Activated T-cell treated with anti-CD3 and anti-CD28 coated beads, Interleukin-2, amount 50 U/mL, for 24 hours (primary cell): ENCODE measurements around the gene FILIP1.

ENCODE experiments used
- DNase-seq: peaks from one replicate; pipeline ENCODE4 v3.0.0-alpha.2; 2020
- H3K27ac Mint-ChIP-seq: 2 replicates; pipeline ENCODE4 v1.8.0; 2020; ENCODE audit warnings: mild to moderate bottlenecking, mixed read lengths
- H3K27me3 Mint-ChIP-seq: 2 replicates; pipeline ENCODE4 v1.8.0; 2020; ENCODE audit warnings: mixed read lengths
- H3K36me3 Mint-ChIP-seq: 2 replicates; pipeline ENCODE4 v1.8.0; 2020; ENCODE audit warnings: low read depth, mixed read lengths
- H3K4me1 Mint-ChIP-seq: 2 replicates; pipeline ENCODE4 v1.8.0; 2020; ENCODE audit warnings: low read depth, mixed read lengths
- H3K4me3 Mint-ChIP-seq: 2 replicates; pipeline ENCODE4 v1.8.0; 2020; ENCODE audit warnings: mild to moderate bottlenecking, moderate library complexity, mixed read lengths
- H3K9me3 Mint-ChIP-seq: 2 replicates; pipeline ENCODE4 v1.8.0; 2020; ENCODE audit warnings: mixed read lengths

FILIP1 gene

DNA sequence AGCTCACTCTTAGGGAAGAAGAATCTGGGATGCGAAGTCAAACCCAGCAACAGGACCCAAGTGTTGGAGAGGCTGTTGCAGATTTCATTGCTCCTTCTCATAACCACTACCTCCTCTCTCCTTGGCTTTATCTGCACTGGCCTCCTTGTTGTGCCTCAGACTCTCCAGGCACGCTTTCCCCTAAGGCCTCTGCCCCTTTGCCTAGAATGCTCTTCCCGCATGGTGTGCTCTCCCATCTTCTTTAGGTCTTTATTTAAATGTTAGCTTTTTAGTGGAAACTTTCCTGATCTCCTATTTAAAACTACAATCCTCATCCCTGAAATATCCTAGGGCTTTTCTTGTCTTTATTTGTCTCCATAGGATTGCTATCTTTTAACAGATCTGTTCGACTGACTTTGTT lies 114.1 kb downstream of the FILIP1 start:
- H3K27me3 Mint-ChIP-seq, result peaks cover 5% of the 10 kb centered on the region
- H3K4me1 Mint-ChIP-seq, result no peaks in the 10 kb centered on the region
- no peaks in the 10 kb centered on the region for H3K36me3 Mint-ChIP-seq
- no peak overlapping the region for H3K4me3 Mint-ChIP-seq
- DNase-seq, result no peak
- H3K27ac Mint-ChIP-seq, result no peak overlapping the region
- no peaks in the 10 kb centered on the region for H3K9me3 Mint-ChIP-seq

DNA sequence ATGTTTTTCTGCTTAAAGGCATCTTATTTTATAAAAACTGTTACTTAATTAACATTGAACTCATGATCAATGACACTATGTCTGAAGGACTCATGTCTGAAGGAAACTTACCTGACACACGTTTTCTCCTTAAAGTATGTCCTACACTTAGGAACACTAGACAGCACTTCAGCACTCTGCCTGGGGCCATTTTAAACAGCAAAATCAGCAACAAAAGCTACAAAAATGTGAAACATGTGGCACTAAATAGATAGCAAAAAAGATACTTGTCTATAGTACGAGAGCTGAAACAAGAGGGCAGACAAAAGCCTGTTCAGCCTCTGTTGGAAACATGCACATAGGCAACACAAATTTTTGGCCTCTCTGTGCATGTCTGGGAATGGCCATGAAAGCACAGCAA lies 115.5 kb downstream of the FILIP1 start:
- Mint-ChIP-seq H3K4me1 (no peaks in the 10 kb centered on the region), H3K9me3 (no peaks in the 10 kb centered on the region), H3K27ac (no peak overlapping the region), H3K4me3 (no peak overlapping the region), H3K36me3 (no peaks in the 10 kb centered on the region), H3K27me3 (peaks cover 5% of the 10 kb centered on the region)
- no peak for DNase-seq

DNA sequence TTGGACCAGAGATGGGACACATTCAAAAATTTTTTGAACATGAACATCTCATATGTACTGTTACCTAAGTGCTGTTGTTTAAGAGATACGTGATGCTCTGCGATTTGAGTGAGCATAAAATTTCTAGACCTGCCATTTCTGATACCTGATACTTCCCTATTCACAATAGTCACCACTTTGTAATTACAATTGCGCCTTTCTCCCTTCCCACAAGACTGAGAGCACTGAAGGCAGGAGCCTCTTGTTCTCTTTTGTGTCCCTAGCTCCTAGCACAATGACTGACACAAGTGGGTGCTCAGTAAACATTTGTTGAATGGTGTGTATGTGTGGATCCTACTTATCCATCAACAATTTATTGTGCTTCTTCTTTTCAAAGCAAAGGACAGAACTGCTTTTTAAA lies 116.2 kb downstream of the FILIP1 start:
- no peak overlapping the region for H3K4me3 Mint-ChIP-seq
- no peaks in the 10 kb centered on the region for H3K4me1 Mint-ChIP-seq
- peaks cover 5% of the 10 kb centered on the region for H3K27me3 Mint-ChIP-seq
- no peak for DNase-seq
- H3K36me3 Mint-ChIP-seq, result no peaks in the 10 kb centered on the region
- H3K27ac Mint-ChIP-seq, result no peak overlapping the region
- no peaks in the 10 kb centered on the region for H3K9me3 Mint-ChIP-seq

DNA sequence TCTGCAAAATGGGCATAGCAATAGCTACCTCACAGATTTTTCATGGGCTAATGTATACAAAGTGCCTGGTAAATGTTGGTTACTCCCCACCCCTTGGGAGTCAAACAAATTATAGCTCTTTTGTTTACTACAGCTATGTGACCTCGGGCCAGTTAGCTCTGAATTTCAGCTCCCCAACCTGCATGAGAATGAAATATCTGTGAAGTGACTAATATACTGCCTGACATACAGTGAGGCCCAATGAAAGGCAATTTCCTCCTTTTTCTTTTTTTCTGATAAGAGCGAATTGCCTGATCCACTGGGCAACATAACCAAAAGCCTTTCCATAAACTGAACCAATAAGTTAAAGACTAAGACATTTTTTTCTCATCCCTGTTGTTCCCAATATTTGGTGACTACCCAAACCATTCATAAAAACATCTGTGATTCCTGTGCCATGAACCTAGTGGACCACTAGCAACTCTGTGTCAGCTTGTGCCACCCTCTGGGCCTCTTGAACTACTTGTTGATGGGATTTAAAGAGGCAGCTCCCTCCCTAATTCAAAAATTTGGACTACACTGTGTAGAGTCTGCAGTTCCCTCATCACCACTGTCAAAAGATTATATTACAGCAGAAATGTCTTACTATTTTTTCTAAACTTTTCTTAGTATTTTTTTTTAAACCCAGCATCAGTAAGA lies 117.1 kb downstream of the FILIP1 start:
- Mint-ChIP-seq H3K4me1 (no peaks in the 10 kb centered on the region), H3K9me3 (no peaks in the 10 kb centered on the region), H3K27ac (no peak overlapping the region), H3K27me3 (peaks cover 5% of the 10 kb centered on the region), H3K4me3 (no peak overlapping the region), H3K36me3 (no peaks in the 10 kb centered on the region)
- DNase-seq, result no peak

DNA sequence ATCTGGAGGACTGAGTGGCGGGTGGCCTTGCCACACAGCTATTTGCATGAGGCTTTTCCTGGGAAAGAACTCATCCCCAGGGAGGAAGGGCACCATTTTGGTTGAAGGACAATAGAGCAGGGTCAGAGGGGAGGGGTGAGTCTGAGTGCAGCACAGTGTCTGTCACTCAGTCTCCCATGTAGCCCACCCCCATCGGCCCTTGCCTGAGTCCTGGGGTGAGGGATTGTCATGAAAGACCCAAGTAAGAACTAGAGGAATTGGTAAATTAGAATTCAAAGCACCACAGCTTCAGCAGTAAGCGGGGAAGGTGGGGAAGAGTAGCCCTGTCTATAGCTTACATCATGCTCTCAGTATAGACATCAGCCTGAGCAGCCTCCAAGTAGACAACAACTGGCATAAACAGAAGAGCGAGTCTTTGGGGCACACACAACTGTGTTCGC lies 118.6 kb downstream of the FILIP1 start:
- Mint-ChIP-seq H3K9me3 (no peaks in the 10 kb centered on the region), H3K36me3 (no peaks in the 10 kb centered on the region), H3K27ac (no peak overlapping the region), H3K27me3 (peaks cover 5% of the 10 kb centered on the region), H3K4me3 (no peak overlapping the region), H3K4me1 (no peaks in the 10 kb centered on the region)
- no peak for DNase-seq

DNA sequence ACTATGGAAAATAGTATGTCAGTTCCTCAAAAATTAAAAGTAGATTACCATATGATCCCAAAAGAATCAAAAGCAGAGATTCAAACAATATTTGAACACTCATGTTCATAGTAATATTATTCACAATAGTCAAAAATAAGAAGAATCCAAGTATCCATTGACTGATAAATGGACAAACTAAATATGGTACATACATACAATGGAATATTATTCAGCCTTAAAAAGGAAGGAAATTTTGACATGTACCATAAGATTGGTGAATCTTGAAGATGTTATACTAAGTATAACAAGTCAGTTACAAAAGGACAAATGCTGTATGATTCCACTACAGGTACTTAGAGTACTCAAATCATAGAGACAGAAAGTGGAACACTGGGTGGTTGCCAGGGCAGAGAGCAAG lies 120.7 kb downstream of the FILIP1 start:
- Mint-ChIP-seq H3K4me1 (no peaks in the 10 kb centered on the region), H3K9me3 (no peaks in the 10 kb centered on the region), H3K4me3 (no peak overlapping the region), H3K36me3 (no peaks in the 10 kb centered on the region), H3K27me3 (peaks cover 5% of the 10 kb centered on the region), H3K27ac (no peak overlapping the region)
- DNase-seq, result no peak

DNA sequence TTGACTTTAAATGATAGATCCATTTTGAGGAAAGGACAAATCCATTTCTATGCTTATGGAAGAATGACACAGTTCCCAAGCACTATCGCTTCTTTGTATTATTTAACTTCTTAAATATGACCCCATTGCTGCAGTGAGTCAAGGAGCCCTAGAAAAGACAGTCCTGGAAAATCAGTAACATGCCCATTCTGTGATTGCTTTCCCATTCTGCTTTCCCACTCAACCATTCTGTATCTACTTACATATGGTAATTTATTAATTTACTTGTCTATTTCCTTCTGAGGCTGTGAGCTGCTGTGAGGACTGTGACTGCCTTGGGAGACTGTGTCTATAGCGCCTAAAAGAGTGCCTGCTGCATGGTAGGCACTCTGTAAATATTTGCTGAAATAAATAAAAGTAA lies 123.6 kb downstream of the FILIP1 start:
- Mint-ChIP-seq H3K27ac (no peak overlapping the region), H3K4me1 (no peaks in the 10 kb centered on the region), H3K4me3 (no peak overlapping the region), H3K9me3 (no peaks in the 10 kb centered on the region), H3K27me3 (peaks cover 7% of the 10 kb centered on the region), H3K36me3 (no peaks in the 10 kb centered on the region)
- DNase-seq, result no peak

DNA sequence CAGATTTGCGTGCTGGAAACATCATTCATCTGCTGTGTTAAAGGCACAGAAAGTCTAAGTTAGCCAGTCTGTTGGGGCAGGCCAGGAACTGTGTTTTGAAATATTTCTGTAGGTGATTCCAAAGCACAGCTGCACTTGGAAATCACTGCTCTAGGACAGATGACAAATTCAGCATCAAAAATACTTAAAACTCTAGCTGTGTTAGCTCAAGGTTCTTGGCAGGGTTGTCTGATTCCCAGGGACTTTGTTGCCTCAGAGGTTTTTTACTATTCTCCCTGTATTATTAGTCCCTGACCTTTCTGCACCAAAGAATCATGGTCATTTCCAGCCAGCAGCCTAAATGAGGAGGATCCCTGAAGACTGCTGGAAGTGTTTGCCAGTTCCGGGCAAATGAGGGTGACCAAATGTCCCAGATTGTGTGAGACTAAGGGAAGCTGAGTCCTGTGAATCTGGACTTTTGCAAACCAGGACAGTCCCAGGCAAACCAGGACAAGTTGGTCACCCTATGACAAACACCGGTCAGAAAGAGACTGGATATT lies 124.7 kb downstream of the FILIP1 start:
- Mint-ChIP-seq H3K9me3 (no peaks in the 10 kb centered on the region), H3K4me1 (no peaks in the 10 kb centered on the region), H3K4me3 (no peak overlapping the region), H3K36me3 (no peaks in the 10 kb centered on the region), H3K27ac (no peak overlapping the region), H3K27me3 (peaks cover 2% of the 10 kb centered on the region)
- no peak for DNase-seq

DNA sequence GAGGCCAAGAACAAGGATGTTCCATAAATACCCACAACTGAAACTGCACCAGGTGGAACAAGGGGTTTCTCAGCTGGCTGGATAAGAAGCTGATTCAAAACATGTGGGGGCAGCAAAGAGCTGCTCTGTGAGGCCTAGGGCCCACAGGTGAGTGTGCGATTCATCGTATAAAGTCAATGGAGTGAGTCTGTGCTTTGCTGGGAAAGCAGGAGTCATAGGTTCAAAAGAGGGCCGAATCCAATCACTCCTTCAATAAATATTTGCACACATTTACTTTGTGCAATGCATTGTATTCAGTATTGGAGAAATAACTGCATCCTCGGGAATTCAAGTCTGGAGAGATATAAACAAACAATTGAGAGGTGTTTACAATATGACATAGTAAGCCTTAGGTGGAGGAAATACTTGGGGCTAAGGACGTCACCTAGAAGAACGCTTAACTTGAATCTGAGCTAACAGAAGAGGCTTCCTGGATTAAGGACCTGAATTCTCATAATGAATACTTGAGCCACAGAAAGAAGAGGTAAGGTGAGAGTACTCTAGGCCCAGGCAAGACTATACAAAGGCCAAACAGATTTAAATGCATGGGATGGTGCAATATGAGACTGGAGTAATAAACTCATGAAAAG lies 125.3 kb downstream of the FILIP1 start:
- Mint-ChIP-seq H3K36me3 (no peaks in the 10 kb centered on the region), H3K4me3 (no peak overlapping the region), H3K27ac (no peak overlapping the region), H3K9me3 (no peaks in the 10 kb centered on the region), H3K27me3 (peaks cover 2% of the 10 kb centered on the region), H3K4me1 (no peaks in the 10 kb centered on the region)
- no peak for DNase-seq

DNA sequence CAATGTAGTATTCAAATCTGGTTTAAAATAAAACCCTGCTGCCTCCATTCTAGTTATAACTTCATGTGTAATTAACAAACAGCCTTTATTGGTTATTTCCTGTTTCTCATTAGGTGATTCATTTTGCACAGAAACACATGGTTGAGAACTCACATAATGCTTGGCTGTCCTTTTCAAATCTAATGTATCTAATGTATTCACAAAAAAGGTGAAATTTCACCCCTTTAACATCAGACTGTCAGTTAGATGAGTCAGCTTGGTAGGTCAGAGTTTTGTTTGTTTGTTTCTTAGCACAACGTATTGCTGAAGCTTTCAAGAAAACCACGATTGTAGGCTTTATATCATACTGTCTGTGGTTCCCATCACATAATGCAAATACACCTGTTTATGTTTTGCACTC lies 130.3 kb downstream of the FILIP1 start:
- no peak overlapping the region for H3K27ac Mint-ChIP-seq
- peaks cover 10% of the 10 kb centered on the region for H3K27me3 Mint-ChIP-seq
- no peaks in the 10 kb centered on the region for H3K9me3 Mint-ChIP-seq

DNA sequence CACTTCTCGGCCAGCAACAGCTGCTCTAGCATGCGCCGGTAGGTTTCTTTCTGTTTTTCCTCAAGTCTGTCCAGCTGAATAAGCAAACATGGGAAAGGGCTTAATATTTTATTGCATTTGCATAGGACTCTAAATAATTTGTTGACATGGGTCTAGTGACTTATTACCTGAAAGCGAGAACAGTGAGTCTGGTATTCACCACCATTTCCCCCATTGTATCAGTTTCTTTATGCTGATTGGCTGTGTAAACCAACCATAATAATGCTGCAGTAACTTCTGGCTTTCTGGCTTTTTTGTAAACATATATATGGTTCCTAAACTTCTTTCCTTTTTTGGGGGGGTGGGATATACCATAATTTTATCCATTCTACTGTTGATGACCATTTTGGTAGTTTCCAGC lies 140.0 kb downstream of the FILIP1 start:
- no peaks in the 10 kb centered on the region for H3K9me3 Mint-ChIP-seq
- H3K4me3 Mint-ChIP-seq, result no peak overlapping the region
- no peak for DNase-seq
- H3K4me1 Mint-ChIP-seq, result peaks cover 6% of the 10 kb centered on the region
- H3K36me3 Mint-ChIP-seq, result no peaks in the 10 kb centered on the region
- H3K27ac Mint-ChIP-seq, result no peak overlapping the region
- H3K27me3 Mint-ChIP-seq, result peaks cover 53% of the 10 kb centered on the region

More for the DNA sequence above, 130.3 kb downstream of the FILIP1 start:
- H3K4me1 Mint-ChIP-seq, result no peaks in the 10 kb centered on the region
- H3K4me3 Mint-ChIP-seq, result no peak overlapping the region
- DNase-seq, result no peak
- no peaks in the 10 kb centered on the region for H3K36me3 Mint-ChIP-seq

DNA sequence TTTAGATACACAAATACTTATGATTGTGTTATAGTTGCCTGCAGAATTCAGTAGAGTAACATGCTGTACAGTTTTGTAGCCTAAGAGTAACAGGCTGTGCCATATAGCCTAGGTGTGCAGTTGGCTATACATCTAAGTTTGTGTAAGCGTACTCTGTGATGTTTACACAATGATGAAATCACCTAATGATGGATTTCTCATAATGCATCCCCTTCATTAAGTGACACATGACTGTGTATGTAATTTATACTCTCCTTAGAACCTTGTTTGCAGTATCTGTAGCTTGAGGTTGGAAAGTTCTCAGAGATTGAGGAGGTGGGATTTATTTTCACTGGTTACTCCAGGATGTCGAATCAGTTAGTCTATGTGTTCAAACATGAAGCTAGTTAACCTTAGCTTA lies 142.0 kb downstream of the FILIP1 start:
- H3K9me3 Mint-ChIP-seq, result no peaks in the 10 kb centered on the region

DNA sequence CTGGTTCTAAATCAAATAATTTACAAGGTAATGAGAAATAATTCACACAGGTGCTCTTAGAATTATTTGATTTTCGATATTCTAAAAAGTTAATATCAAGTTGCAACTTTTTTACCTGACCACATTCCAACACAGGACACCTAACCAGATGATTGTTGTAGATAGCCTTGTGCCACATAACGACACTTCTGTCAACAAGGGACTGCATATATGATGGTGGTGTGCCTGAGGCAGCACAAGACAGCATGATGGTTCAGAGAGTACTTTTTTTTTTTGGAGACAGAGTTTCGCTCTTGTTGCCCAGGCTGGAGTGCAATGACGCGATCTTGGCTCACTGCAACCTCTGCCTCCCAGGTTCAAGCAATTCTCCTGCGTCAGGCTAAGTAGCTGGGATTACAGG lies 142.8 kb downstream of the FILIP1 start:
- DNase-seq, result no peak
- no peaks in the 10 kb centered on the region for H3K9me3 Mint-ChIP-seq
- no peak overlapping the region for H3K27ac Mint-ChIP-seq
- H3K27me3 Mint-ChIP-seq, result peaks cover 55% of the 10 kb centered on the region
- no peaks in the 10 kb centered on the region for H3K36me3 Mint-ChIP-seq
- no peak overlapping the region for H3K4me3 Mint-ChIP-seq
- peaks cover 6% of the 10 kb centered on the region for H3K4me1 Mint-ChIP-seq

More for the DNA sequence above, 142.0 kb downstream of the FILIP1 start:
- Mint-ChIP-seq H3K27me3 (peaks cover 54% of the 10 kb centered on the region), H3K4me3 (no peak overlapping the region), H3K4me1 (peaks cover 6% of the 10 kb centered on the region), H3K27ac (no peak overlapping the region), H3K36me3 (no peaks in the 10 kb centered on the region)
- DNase-seq, result no peak

DNA sequence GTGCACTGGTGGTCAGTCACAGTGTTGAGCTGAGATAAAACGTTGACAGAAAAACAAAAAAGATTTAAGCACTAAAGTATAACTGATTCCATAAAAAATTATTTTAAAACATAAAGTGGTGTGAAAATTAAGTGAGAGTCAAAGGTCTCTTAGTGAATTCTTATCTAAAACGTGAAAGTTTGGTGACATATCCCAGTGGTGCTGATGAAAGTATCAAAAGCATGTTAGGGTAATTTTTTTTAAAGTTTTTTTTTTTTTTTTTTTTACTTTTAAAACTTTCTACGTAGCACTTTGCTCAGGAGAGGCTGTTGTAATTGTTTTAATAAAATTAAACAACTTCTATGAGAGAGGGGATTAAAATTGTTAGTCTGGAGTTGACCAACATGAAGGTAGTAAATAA lies 143.4 kb downstream of the FILIP1 start:
- H3K27me3 Mint-ChIP-seq, result peaks cover 55% of the 10 kb centered on the region
- DNase-seq, result no peak
- peaks cover 6% of the 10 kb centered on the region for H3K4me1 Mint-ChIP-seq
- H3K36me3 Mint-ChIP-seq, result no peaks in the 10 kb centered on the region
- no peak overlapping the region for H3K4me3 Mint-ChIP-seq
- no peak overlapping the region for H3K27ac Mint-ChIP-seq
- no peaks in the 10 kb centered on the region for H3K9me3 Mint-ChIP-seq

DNA sequence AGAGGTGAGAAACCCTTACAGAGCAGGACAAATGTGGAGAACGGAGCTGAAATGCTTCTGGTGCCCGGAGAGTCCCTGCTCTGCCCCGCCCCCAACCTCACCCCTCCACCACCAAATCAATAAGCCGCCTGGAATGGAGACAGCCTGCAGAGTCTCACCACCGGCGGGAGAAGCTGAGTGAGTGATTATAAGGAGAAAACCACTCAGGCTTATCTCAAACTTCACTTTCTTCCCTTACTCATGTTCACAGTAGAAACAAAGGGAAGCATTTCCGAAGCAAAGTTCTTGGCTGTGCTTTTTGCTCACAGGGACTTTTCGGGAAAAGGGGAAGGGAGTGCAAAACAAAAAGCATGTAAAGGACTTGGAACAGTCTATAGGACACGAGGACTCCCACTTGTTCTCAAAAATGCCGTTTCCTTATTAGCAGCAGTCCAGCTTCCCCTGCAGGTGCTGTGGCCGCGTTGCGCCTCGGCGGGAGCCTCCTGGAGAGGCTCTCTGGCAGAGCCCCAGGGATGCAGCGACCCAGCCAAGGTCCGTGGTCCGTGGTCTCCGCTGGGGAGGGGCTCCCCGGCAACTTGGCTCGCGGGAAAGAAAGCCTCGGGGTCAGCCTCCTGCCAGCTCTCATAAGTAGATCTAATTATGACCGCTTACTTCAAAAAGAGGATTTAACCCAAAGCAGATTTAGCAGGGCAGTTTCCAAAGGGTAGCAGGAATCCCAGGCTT lies 144.2 kb downstream of the FILIP1 start:
- Mint-ChIP-seq H3K4me1 (peaks cover 6% of the 10 kb centered on the region), H3K4me3 (no peak overlapping the region), H3K36me3 (no peaks in the 10 kb centered on the region), H3K27ac (no peak overlapping the region), H3K27me3 (peaks cover 55% of the 10 kb centered on the region), H3K9me3 (no peaks in the 10 kb centered on the region)
- no peak for DNase-seq
